GM18507 (cell line): ENCODE data around the gene CABLES2.

Experiments used
- DNase-seq: peaks from one replicate; pipeline ENCODE4 v3.0.0; 2011; ENCODE audit warnings: low read depth; ENCODE audit not compliant: insufficient read length; ENCODE audit errors: extremely low spot score
- FAIRE-seq: peaks from 2 replicates; lab custom pipeline; 2011; peaks lifted over from hg19 to GRCh38; lab: Jason Lieb, UNC

The CABLES2 gene

GRCh38 chr20:62407221-62407992 is at the start of gene CABLES2:
Gene CABLES2, minus strand, starts transcription at chr20:62407285. Its CDS starts 9 bp downstream, at chr20:62407276.
- FAIRE-seq (peak; percentile 82), DNase-seq (peak; percentile 95)

GRCh38 chr20:62455929-62456328 is 48.8 kb upstream of the CABLES2 start:
- no peak for FAIRE-seq
- DNase-seq = no peak

DNA sequence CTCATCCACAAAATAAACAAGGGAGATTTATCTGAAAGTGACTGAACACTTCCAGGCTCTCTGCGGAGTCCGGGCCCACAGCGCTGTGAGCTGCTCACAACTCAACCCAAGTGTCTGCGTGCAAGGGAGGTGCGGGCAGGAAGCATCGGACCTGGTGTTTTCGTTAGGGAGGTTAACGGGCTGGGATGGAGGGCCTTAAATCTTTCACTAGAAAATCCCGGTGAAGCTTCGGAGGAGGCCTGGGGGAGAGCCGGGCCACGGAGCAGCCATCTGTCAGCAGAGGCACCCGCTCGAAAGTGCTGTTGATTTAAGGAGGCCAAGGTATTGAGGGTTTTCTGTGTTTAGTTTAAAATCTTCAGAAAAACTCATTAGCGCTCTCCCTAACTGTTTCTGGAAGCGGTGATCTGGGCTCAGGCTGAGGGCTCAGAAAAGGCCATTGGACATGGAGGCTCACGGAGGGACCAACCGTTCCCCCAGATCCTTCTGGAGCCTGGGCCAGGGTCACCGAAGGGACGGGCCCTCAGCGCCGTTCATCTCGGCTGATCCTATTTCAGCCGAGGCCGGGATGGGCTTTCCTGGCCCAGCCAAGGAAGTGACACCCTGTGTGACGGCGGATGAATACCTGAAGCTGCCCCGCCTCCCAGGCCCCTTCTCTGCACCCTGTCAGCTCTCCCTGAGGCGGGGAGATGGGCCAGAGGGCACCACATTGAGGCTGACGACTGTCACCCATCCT is 48.0 kb upstream of the CABLES2 start:
- FAIRE-seq = no peak
- DNase-seq = no peak

- no peak for DNase-seq
- no peak for FAIRE-seq
Measured at GRCh38 chr20:62453186-62453808, 46.2 kb upstream of the CABLES2 start.

GRCh38 chr20:62452475-62453095 is 45.5 kb upstream of the CABLES2 start:
- DNase-seq = no peak
- no peak for FAIRE-seq

DNA sequence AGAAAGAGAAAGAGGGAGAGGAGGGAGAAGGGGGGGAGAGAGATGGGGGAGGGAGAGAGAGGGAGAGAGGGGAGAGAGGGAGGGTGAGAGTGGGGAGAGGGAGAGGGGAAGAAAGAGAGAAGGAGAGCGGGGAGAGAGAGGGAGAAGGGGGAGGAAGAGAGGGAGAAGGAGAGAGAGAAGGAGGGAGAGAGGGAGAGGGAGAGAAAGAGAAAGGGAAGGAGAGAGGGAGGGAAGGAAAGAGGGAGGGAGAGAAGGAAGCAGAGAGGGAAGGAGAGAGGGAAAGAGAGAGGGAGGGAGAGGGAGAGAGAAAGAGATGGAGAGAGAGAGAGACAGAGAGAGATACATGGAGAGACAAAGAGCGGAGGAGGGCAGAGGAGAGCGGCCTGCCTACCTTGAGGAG is 44.9 kb upstream of the CABLES2 start:
- no peak for FAIRE-seq
- no peak for DNase-seq

DNA sequence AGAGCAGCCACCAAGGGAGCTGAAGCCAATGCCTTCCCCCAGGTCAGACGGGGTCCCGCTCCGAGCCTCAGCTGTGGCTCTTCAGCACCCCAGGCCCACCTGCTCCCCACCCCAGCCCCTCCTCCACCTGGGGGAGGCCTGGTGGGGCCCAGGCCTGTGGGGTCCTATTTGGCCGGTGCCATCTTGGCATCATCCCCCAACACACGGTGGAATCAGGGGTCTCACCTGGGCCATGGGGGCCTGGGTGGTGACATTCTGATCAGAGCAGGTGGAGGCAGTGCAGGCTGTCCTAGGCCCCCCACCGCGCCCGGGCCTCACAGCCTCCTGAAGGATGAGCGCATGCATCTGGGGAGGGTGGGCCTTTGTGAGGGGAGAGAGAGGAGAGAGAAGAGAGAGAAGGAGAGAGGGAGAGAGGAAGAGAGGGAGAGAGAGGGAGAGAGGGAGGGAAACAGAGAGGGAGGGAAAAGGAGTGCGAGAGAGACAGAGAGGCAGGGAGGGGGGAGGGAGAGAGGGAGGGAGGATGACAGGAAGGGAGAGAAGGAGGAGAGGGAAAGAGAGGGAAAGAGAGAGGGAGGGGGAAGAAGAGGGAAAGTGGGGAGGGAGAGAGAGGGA is 44.2 kb upstream of the CABLES2 start:
- FAIRE-seq (no peak), DNase-seq (no peak)

GRCh38 chr20:62449951-62450691 is 43.0 kb upstream of the CABLES2 start:
- DNase-seq = no peak
- FAIRE-seq = no peak

- no peak for DNase-seq
- FAIRE-seq = no peak
Measured at GRCh38 chr20:62448788-62449187, 41.7 kb upstream of the CABLES2 start.

DNA sequence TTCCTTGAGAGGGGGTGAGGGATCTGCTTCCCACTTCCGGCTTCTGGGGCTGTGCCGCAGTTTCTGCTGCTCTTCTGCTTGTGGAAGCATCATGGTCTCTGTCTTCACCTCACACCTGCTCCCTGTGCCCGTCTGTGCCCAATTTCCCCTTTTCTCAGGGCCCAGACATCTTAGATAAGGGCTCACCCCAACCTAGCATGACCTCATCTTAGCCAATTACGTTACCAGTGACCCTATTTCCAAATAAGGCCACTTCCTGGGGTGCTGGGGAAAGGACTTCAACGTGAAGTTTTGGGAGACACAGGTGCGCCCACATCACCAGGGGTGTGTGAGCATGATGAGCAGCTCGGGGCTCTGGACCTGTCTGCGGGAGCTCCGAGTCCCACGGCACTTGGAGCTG is 41.0 kb upstream of the CABLES2 start:
- no peak for FAIRE-seq
- no peak for DNase-seq

GRCh38 chr20:62446888-62447869 is 40.1 kb upstream of the CABLES2 start:
- FAIRE-seq (no peak), DNase-seq (no peak)

GRCh38 chr20:62446481-62446880 is 39.4 kb upstream of the CABLES2 start:
- FAIRE-seq = no peak
- DNase-seq = no peak

- FAIRE-seq (no peak), DNase-seq (no peak)
Measured at GRCh38 chr20:62445553-62446340, 38.7 kb upstream of the CABLES2 start.

GRCh38 chr20:62444286-62444685 is 37.2 kb upstream of the CABLES2 start:
- DNase-seq (no peak), FAIRE-seq (no peak)

DNA sequence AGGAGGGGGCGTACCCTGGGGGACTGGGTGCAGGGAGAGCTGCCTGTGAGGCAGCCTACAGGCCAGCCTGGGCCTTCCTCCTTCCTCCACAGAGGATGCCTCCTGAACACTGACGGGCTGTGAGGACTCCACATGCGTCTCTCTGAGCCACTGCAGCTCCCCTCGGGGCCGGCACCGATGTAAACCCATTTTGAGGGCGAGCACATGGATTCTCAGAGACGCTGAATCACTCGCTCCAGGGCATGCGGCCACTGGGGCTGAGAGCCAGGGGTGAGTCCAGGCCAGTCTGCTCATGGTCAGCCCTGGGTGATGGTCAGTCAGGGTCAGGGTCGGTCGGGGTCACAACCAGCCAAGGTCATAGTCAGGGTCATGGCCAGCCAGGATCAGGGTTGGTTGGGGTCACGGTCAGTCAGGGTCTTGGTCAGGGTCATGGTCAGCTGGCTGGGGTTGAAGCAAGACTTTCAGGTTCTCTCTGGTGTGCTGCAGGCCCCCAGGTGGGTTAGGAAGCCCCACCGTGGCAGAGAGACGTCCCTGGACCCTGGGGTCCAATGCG is 35.0 kb upstream of the CABLES2 start:
- no peak for FAIRE-seq

DNA sequence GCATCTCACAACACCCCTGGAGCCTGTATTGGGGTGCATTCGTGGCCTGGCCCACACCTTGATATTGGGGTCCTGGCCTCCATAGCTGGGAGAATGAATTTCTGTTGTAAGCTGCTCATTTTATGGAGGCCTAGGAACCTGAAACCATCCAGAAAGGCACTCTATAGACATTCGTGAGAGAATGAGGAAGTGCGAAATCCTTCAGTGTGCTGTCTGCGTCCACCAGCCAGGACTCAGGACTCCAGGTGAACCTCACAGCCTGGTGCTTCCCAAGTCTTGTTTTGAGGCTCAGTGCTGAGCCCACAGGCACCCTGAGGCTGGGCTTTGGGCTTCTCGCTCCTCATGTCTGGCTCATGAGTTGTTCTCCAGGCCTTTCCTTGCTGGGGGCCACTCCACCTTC is 32.1 kb upstream of the CABLES2 start:
- no peak for FAIRE-seq
- DNase-seq = no peak

More for the DNA sequence above, 35.0 kb upstream of the CABLES2 start:
- no peak for DNase-seq

DNA sequence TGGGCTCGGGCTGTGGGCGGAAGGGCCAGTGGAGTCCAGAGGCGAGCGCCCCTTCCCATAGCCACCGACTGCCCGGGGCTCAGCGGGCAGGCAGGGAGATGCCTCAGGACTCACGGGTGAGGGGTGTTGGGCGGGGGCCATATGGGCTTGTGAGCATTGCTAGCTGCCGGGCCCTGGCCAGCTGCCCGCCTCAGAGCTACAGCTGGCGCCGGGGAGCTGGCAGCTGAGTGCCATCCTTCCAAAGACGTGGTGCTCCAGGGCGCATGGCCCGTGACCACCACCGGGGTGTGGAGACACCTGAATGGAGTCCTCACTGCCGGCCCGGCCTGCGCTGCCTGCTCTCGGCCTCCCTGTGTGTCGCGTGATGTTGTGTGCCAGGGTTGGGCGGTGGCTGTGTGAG is 30.8 kb upstream of the CABLES2 start:
- DNase-seq (no peak), FAIRE-seq (no peak)
